ENCODE data around the gene GRAMD1A.

DNA sequence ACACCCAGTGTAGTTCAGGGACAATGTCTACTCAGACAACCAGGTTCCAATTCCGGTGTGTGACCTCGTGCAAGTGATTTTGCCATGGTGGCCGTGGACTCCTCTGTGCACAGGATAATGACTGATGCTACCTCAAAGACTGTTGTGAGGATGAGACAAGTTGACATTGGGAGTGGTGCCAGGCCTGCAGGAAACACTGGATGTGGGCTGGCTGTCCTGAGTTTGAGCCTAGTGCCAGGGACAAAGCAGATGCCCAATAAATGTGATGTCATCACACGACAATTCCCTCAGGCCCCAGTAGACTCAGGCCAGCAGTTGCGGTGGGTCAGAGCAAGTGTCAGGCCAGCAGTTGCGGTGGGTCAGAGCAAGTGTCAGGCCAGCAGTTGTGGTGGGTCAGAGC, 24.0 kb downstream of the GRAMD1A start:
- no peak for TF ChIP-seq REST (IDR thresholded peaks at IDR 0.05; ENCODE audit: low read depth, low read length)
- TF ChIP-seq RAD21 (IDR thresholded peaks at IDR 0.05; ENCODE audit: low read length) = no peak
- no peak for TF ChIP-seq EP300 (IDR thresholded peaks at IDR 0.05; ENCODE audit: borderline replicate concordance in 1 of 2, low read depth in 1 of 2, low read length in 1 of 2)
- TF ChIP-seq, protein P1, sequence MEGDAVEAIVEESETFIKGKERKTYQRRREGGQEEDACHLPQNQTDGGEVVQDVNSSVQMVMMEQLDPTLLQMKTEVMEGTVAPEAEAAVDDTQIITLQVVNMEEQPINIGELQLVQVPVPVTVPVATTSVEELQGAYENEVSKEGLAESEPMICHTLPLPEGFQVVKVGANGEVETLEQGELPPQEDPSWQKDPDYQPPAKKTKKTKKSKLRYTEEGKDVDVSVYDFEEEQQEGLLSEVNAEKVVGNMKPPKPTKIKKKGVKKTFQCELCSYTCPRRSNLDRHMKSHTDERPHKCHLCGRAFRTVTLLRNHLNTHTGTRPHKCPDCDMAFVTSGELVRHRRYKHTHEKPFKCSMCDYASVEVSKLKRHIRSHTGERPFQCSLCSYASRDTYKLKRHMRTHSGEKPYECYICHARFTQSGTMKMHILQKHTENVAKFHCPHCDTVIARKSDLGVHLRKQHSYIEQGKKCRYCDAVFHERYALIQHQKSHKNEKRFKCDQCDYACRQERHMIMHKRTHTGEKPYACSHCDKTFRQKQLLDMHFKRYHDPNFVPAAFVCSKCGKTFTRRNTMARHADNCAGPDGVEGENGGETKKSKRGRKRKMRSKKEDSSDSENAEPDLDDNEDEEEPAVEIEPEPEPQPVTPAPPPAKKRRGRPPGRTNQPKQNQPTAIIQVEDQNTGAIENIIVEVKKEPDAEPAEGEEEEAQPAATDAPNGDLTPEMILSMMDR (IDR thresholded peaks at IDR 0.05) = no peak
- no peak for TF ChIP-seq YY1 (IDR thresholded peaks at IDR 0.05; ENCODE audit: low read depth)
- no peak for TF ChIP-seq TAF1 (IDR thresholded peaks at IDR 0.05; ENCODE audit: borderline replicate concordance, low read depth, low read length)
- no peak for TF ChIP-seq IRF3 (IDR thresholded peaks at IDR 0.05; ENCODE audit: low read depth, low read length)
- no peak for TF ChIP-seq POLR2AphosphoS5 (IDR thresholded peaks at IDR 0.05; ENCODE audit: low read depth, low read length)
- TF ChIP-seq, protein P2, sequence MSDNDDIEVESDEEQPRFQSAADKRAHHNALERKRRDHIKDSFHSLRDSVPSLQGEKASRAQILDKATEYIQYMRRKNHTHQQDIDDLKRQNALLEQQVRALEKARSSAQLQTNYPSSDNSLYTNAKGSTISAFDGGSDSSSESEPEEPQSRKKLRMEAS (IDR thresholded peaks at IDR 0.05; ENCODE audit: low read depth) = no peak
- no peak for TF ChIP-seq MEF2A (IDR thresholded peaks at IDR 0.05; ENCODE audit: borderline replicate concordance, low read depth)
- TF ChIP-seq, protein P3, sequence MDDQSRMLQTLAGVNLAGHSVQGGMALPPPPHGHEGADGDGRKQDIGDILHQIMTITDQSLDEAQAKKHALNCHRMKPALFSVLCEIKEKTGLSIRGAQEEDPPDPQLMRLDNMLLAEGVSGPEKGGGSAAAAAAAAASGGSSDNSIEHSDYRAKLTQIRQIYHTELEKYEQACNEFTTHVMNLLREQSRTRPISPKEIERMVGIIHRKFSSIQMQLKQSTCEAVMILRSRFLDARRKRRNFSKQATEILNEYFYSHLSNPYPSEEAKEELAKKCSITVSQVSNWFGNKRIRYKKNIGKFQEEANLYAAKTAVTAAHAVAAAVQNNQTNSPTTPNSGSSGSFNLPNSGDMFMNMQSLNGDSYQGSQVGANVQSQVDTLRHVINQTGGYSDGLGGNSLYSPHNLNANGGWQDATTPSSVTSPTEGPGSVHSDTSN (IDR thresholded peaks at IDR 0.05) = no peak
- no peak for TF ChIP-seq MXI1 (IDR thresholded peaks at IDR 0.05; ENCODE audit: low read depth, low read length)
- no peak for TF ChIP-seq RXRA (IDR thresholded peaks at IDR 0.05; ENCODE audit: borderline replicate concordance, low read depth)

Data from SK-N-SH (cell line).